GM21381 (cell line): Measurements from ENCODE around the gene PRR19.

ENCODE experiments used
- ATAC-seq: cut with Tn5 transposase; IDR thresholded peaks from one replicate; pipeline ENCODE4 v1.9.1; 2021; ENCODE audit warnings: mild to moderate bottlenecking, moderate library complexity; ENCODE audit not compliant: unreplicated experiment

Gene PRR19

DNA sequence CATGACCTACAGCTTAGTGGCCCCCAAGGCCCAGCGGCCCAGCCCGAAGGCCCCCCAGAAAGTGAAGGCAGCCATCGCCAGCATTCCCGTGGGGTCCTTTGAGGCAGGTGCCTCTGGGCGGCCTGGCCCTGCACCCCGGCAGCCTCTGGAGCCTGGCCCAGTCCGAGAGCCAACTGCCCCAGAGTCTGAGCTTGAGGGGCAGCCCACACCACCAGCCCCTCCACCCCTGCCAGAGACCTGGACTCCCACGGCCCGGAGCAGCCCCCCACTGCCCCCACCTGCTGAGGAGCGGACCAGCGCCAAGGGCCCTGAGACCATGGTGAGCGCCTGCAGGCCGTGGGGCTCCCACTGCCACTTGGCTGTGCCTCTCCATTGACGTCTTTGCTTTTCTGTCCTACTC, 9.0 kb upstream of the PRR19 start:
- ATAC-seq: no peak

DNA sequence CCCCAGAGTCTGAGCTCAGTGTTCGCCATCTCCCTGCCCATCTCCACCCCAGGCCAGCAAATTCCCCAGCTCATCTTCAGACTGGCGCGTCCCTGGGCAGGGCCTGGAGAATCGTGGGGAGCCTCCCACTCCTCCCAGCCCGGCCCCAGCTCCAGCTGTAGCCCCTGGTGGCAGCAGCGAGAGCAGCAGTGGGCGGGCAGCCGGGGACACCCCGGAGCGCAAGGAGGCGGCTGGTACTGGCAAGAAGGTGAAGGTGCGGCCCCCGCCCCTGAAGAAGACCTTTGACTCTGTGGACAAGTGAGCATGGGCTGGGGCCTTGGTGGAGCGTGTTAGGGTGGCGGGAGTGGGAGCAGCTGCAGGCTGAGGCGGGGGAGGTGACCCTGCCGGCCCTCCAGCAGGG, 8.4 kb upstream of the PRR19 start:
- no peak for ATAC-seq

DNA sequence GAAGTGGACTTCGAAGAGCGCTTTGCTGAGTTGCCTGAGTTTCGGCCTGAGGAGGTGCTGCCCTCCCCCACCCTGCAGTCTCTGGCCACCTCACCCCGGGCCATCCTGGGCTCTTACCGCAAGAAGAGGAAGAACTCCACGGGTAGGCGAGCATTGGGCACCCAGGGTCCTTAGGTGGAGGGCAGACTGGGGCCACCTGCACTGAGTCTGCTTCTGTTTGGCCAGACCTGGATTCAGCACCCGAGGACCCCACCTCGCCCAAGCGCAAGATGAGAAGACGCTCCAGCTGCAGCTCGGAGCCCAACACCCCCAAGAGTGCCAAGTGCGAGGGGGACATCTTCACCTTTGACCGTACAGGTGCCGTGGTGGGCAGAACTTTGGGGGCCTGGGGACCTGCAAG, 8.0 kb upstream of the PRR19 start:
- ATAC-seq: no peak

DNA sequence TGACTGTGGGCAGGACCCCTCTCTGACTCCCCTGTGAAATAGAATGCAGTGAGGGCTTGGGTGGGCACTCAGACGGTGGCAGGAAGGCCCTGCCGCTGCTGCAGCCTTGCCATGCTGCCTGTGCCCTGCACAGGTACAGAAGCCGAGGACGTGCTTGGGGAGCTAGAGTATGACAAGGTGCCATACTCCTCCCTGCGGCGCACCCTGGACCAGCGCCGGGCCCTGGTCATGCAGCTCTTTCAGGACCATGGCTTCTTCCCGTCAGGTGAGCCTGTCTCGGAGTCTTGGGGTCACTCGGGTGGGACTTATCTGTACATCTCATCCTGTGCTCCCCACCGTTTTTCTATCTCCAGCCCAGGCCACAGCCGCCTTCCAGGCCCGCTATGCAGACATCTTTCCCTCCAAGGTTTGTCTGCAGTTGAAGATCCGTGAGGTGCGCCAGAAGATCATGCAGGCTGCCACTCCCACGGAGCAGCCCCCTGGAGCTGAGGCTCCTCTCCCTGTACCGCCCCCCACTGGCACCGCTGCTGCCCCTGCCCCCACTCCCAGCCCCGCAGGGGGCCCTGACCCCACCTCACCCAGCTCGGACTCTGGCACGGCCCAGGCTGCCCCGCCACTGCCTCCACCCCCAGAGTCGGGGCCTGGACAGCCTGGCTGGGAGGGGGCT, 7.3 kb upstream of the PRR19 start:
- ATAC-seq: no peak

DNA sequence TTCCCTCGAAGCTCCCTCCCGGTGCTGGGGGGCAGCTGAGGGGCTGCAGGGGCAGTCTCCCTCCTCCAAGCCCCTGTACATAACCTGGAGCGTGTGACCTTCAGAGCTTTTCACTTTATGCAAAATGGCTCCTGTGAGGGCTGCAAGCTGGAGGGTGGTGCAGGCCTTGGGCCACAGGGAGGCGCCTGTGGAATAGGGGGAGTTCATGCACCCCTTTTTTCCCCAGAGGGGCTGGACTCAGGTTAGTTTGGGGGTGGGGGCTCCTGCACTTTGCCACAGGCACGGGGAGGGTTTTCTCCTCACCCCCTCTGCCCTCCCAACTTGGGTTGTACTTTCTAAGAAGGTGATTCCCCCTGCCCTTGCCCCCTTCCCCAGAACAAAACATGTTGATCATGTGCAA, 6.6 kb upstream of the PRR19 start:
- ATAC-seq: no peak

DNA sequence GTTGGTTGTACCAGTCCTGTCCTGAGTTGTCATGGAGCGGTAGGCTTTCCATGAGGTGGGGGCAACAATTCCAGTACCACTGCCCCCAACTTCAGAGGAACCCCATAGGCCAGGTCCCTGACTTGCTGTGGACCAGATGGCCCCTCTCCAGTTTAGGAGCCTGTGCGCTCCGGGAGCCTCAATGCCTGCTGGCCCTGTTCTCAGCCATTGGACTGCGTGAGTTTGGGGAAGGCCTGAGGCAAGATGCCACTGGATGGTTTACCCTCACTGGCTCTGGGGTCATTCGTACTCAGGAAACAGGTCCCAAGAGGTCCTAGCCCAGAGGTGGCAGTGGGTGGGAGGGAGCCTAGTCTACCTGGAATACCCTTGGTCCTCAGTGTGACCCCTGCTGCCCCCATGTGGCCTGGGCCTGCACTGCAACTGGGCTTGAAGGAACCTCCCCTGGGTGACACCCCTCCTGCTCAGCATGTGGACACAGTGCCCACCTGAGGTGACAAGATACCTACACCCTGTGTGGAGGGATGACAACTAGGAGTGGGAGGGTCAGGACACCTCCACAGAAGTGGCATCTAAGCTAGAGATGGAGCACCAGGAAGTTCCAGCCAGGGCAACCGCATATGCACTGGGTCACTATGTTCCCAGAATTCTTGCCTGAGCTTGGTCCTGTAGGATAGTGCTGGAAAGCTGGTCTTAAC, 6.0 kb upstream of the PRR19 start:
- ATAC-seq: no peak

DNA sequence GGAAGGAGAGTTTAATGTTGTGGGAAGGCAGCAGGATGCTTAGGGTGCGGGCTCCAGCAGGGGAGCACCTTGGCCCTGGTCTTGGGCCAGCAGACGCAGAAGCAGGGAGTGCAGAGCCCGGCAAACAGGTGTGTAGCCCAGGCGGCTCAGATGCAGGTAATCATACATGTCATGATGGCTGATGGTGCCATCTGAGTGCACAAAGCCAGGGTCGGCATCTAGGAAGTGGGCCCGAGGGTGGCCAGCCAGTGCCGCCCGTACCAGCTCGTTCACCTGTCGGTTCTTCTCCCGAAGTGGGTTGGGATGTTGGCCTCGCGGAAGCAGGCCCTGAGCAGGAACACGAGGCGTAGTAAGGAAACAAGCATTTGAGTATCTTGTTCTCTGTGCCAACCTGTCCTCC, 4.9 kb upstream of the PRR19 start:
- no peak for ATAC-seq

DNA sequence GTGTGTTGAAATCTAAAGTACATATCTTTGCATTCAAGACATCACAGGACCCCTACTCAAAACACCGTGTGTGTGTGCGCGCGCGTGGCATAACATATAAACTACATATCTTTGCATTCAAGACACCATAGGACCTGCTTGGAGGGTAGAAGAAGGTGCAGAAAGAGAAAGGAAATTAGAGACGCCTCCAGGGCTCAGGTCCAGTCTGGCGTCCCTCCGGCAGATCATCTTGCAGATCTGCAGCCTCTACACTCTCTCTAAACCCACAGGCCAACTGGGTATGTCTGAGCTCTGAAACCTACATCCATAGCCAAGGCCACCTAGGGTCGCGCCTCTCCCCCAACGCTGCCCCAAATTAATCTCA, 1.2 kb downstream of the PRR19 start:
- ATAC-seq: no peak

DNA sequence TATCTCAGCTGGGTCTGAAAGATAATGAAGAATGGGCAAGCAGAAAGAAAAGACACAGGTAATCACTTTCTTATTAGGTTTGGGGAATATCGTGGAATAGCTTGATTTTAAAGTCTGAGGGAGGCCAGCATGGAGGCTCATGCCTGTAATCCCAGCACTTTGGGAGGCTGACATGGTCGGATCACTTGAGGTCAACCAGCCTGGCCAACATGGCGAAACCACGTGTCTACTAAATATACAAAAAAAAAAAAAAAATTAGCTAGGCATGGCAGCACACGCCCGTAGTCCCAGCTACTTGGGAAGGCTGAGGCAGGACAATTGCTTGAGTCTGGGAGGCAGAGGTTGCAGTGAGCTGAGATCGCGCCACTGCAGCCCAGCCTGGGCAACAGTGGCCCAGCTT, 1.9 kb downstream of the PRR19 start:
- no peak for ATAC-seq

DNA sequence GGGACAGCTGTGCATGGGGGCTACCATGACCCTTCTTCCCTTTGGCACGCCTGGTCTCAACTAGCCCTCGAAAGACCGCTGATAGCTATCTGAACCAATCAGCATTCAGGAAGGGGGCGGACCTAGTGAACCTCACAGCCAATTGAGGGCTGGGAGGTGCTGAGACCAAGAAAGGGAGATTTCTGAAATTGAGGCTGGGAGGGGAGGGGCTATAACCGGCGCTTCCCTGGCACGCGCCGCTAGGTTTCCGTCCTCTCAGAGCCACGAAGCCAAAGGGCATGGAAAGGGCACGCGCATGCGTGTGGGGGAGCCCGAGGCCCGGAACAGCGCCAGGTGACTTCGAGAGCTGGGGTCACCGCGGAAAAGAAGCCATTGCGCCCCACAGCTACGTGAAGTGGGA, 4.7 kb downstream of the PRR19 start:
- no peak for ATAC-seq

DNA sequence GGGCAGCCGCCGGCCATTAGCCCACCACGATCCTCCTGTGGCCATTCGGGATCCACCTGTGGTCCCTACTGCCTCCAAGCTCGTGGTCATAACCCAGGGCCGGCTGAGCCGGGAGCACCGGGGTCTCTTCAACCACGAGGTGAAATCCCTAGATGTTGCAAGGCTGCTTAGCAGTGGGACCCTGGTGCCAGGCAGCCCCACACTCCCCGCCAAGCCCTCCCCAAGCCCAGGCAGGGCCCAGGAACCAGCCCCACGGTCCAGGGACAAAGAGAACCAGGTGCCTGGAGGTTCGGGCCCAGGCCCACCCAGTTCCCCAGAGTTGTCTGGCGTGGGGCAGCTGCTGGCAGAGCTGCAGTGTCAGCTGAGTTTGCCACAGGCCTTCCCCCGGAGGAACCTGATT, 7.8 kb downstream of the PRR19 start:
- no peak for ATAC-seq

DNA sequence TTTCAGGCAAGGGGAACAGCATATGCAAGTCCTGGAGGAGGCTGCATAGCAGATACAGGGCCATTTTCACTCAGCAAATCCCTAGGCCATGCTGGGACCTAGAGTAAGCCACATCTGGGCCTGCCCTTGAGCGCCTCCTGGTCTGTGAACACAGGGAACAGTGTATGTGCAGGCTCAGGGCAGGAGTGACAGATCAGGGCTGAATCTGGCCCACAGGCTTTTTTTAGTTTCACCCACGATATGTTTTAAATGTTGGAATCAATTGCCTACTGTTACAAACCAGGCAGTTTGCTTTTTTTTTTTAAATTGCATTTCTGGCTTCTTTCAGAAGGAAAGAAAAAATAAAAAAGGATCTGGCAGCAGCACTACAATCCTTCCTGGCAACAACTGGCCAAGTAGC, 9.7 kb downstream of the PRR19 start:
- ATAC-seq: no peak

DNA sequence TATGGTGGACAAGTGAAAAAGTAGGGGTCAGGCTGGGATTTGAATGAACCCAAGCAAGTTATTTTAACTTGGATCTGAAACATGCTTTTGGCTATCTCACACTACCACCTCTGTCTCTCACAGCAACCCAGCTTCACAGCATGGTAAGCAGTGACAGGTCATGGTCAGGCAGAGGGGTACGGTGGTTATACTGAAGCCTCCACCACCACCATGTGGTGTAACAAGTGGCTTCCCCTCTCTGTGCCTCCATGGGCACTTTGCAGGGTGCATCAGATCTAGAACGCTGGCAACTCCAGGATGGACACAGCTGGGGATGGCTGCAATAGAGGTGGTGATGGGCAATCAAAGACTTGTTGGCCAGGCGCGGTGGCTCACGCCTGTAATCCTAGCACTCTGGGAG, 10.4 kb downstream of the PRR19 start:
- ATAC-seq: no peak

DNA sequence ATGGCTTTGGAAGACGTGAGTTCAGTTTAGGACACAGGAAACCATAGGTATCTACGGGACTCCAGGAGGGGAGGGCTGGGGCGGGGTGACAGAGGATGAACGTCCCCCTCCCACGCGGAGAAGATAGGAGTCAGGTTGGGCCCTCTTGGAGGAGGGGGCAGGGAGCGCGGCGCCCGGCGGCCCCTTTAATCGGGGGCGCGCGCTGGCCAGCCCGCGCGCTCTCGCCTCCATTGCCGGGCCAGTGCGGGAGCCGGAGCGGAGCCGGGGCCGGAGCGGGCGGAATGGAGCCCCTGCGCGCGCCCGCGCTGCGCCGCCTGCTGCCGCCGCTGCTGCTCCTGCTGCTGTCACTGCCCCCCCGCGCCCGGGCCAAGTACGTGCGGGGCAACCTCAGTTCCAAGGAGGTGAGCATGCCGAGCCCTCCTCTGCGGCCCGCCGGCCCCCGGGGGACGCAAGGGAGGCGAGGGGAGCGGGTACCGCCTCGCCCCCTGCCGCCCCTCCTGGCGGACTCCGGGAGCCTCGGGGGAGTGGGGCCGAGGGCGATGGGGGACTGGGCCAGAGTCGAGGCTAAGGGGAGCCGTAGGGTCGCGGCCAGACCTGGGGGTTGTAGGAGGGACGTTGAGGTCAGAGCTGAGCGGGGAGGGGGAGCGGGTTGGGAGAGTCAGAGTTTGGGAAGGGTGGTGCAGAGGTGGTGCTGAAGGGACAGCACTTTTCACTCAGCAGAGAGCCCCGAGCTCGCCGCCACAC, 11.3 kb downstream of the PRR19 start, which contains the start of gene TMEM145:
Gene TMEM145 (plus strand): TSS at position 214 of the 744 bp plus-strand sequence. CDS start 68 bp downstream, at position 282.
- no peak for ATAC-seq

DNA sequence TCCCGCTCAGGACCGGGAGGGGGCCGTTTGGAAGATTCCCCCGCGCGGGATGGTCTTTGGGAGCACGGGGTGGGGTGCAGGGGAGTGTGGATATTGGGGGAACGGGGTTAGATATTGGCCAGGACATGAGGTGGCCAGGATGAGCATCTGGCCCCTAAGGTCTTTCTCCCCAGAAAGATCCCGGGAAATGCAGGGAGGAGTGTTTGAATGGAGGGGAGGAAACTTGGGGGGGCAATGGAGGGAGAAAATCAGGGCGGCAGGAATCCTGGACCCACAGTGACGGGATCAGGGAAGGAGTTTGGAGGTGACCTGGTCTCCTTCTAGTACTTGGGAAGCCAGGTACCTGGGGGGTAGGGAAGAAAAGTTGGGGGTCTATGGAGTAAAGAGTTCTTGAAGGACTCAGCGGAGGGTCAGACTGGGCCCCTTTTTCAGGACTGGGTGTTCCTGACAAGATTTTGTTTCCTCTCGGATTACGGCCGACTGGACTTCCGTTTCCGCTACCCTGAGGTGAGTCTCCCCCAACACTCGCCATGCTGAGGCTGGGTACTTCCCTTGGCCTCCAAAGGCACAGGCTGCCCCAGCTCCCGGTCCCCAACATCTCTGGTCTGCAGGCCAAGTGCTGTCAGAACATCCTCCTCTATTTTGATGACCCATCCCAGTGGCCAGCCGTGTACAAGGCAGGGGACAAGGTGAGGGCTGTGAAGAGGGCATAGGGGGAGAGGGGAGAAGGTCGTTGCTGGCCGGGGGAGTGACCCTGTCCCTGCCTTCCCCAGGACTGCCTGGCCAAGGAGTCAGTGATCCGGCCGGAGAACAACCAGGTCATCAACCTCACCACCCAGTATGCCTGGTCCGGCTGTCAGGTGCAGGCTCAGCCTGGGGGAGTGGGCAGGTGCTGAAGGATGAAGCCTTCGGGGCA, 12.2 kb downstream of the PRR19 start:
- ATAC-seq: no peak

DNA sequence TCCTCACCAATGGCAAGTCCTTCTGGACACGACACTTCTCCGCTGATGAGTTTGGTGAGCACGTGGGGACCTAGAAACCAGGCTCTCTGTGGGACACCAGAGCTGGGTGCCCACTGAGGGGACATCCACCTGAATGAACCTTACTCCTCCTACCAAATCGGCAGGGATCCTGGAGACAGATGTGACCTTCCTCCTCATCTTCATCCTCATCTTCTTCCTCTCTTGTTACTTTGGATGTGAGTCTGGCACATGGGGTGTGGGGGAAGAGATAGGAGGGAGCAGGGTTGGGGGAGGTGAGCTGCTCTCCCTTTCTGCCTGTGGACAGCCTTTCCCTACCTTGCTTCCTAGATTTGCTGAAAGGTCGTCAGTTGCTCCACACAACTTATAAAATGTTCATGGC, 13.1 kb downstream of the PRR19 start:
- ATAC-seq: no peak

DNA sequence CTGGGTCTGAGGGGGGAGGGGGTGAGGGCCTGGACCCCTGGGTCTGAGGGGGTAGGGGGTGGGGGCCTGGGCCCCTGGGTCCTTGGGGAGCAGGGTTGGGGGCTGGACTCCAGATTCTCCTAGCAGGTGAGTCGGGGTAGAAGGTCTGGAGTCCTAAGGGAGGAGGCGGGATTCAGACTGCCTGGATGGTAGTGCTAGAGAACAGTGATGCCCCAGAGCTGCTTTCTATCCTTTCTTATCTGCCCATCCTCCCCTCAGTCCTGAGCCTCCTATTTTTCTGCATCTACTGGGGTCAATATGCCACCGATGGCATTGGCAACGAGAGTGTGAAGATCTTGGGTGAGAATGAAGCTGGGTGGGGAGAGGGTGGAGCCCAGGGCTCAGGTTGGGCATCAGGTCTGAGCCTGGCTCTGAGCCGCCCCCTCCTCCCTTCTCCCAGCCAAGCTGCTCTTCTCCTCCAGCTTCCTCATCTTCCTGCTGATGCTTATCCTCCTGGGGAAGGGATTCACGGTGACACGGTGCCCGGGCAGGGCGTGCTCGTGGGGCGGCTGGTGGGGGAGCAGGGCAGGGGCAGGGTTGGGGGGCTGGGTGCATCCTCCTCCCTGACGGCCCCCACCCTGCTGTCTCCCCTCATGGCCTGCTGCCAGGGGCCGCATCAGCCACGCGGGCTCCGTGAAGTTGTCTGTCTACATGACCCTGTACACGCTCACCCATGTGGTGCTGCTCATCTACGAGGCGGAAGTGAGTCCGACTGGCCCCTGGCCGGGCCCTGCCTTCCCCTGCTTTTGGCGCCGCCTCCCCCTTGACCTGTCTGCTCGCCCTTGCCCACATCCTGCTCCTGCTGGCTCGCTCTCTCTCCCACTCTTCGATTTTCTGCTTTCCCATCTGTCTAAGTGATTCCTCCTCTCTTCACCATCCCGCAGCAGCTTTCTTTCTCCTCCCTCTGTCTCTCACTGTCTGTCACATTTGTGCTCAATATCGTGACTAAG, 14.6 kb downstream of the PRR19 start:
- ATAC-seq: no peak

DNA sequence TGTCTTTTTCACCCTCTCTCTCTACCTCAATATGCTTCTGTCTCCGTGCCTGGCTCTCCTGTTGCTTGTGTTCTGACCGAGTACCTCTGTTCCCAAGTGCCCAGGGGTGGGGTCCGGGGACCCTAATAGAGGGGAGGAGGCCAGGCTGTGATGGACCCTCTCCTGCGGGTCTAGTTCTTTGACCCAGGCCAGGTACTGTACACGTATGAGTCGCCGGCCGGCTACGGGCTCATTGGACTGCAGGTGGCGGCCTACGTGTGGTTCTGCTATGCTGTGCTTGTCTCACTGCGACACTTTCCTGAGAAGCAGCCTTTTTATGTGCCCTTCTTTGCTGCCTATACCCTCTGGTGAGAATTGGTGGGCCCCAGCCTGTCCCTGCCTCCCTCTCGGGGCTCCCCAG, 15.6 kb downstream of the PRR19 start:
- ATAC-seq: no peak

DNA sequence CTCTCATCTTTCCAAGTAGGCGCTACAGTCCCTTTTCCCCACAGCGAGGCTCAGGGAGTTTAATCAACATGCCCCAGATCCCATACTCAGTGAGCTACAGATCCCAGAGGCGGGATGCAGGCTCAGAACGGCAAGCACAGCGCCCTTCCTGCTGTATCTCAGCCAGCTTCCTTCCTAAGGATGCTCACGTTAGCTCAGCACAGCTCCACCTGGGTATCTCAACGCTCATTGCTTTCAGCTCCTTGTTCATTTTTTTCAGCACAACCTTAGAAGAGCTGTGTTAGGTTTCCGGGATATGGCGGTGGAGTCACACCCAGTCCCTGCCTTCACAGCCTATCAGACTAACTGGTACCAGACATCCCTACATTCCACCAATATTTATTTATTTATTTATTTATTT, 20.4 kb downstream of the PRR19 start:
- ATAC-seq: no peak

DNA sequence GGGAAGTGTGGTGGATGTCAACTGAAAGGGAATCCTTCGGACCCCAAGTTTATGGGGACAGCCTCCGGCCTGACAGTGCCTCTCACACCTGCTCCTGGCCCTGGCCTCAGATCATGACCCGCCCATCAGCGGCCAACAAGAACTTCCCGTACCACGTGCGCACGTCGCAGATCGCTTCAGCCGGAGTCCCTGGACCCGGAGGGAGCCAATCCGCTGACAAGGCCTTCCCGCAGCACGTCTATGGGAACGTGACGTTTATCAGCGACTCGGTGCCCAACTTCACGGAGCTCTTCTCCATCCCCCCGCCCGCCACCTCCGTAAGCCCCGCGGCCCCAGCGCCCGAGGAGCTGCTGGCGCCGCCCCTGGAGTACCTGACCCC, 21.5 kb downstream of the PRR19 start:
- ATAC-seq: no peak
